ENCODE measurements around the gene DNAJC1.

Gene DNAJC1

DNA sequence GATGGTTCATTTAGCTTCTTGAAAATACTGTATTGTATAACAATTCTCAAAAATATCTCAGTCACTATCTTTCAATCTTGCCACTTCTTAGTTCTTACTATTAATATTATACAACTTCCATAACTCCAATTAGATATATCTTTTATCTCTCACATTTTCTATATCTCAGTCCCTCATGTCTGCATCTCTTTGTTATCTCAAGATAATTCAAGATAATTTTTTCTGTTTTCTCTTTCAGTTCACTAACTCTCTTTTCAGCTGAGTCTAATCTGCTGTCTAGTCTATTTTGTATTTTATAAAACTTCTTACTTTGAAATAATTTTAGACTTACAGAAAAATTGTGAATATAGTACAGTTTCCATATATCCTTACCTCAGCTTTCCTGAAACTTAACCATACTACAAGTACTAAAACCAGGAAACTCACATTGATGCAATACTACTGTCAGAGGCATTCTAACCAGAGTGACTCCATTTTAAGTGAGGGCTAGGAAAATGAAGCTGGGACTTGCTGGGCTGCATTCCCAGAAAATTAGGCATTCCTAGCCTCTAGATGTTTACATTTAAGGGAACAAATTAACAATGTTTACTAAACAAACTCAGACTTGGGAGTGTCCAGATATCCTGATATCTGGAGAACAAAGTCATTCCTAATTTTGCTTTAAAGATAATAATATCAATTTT, 38.4 kb downstream of the DNAJC1 start:
- DNase-seq (ENCODE audit: low read depth), result no peak
- no peak overlapping the region for H3K4me3 ChIP-seq (ENCODE audit: control insufficient read depth, low read depth, low read length)
- TF ChIP-seq, protein P1, sequence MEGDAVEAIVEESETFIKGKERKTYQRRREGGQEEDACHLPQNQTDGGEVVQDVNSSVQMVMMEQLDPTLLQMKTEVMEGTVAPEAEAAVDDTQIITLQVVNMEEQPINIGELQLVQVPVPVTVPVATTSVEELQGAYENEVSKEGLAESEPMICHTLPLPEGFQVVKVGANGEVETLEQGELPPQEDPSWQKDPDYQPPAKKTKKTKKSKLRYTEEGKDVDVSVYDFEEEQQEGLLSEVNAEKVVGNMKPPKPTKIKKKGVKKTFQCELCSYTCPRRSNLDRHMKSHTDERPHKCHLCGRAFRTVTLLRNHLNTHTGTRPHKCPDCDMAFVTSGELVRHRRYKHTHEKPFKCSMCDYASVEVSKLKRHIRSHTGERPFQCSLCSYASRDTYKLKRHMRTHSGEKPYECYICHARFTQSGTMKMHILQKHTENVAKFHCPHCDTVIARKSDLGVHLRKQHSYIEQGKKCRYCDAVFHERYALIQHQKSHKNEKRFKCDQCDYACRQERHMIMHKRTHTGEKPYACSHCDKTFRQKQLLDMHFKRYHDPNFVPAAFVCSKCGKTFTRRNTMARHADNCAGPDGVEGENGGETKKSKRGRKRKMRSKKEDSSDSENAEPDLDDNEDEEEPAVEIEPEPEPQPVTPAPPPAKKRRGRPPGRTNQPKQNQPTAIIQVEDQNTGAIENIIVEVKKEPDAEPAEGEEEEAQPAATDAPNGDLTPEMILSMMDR (IDR thresholded peaks at IDR 0.05; ENCODE audit: control insufficient read depth, insufficient read depth, low read depth, low read length, missing control alignments), result no peak

DNA sequence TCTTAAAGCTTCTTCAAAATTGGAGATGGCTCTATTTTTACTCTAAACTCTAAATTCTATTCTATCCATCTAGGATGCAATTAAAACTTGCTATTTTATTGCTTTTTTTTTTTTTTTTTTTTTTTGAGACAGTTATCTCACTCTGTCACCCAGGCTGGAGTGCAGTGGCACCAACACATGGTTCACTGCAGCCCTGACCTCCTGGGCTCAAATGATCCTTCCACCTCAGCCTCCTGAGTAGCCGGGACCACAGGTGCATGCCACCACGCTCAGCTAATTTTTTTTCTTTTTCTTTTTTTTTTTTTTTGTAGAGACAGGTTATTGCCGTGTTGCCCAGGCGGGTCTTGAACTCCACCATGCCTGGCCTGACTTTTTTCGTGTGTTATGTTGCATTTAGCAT, 41.2 kb downstream of the DNAJC1 start:
- no peak for DNase-seq (ENCODE audit: low read depth)
- TF ChIP-seq, protein P1 (IDR thresholded peaks at IDR 0.05; ENCODE audit: control insufficient read depth, insufficient read depth, low read depth, low read length, missing control alignments), result no peak

DNA sequence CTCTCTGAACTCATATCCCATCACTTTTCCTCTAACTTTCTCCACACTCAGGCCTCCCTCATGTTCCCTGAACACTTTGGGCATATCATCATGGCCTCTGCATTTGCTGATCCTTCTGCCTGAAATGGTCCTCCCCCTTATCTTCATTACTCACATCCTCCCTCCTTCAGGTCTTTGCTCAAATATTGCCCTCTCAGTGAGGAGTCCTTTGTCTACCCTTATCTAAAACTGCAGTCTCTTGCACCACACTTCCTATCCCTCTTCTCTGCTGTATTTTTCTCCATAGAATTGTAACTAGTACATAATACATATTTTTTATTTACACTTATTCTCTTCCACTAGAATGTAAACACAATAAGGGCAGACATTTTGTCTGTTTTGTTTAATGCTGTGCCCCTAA, 41.7 kb downstream of the DNAJC1 start:
- H3K4me3 ChIP-seq (ENCODE audit: control insufficient read depth, low read depth, low read length), result no peak overlapping the region
- DNase-seq (ENCODE audit: low read depth), result no peak
- TF ChIP-seq, protein P1 (IDR thresholded peaks at IDR 0.05; ENCODE audit: control insufficient read depth, insufficient read depth, low read depth, low read length, missing control alignments), result no peak

More for the DNA sequence above, 41.2 kb downstream of the DNAJC1 start:
- H3K4me3 ChIP-seq (ENCODE audit: control insufficient read depth, low read depth, low read length), result no peak overlapping the region

DNA sequence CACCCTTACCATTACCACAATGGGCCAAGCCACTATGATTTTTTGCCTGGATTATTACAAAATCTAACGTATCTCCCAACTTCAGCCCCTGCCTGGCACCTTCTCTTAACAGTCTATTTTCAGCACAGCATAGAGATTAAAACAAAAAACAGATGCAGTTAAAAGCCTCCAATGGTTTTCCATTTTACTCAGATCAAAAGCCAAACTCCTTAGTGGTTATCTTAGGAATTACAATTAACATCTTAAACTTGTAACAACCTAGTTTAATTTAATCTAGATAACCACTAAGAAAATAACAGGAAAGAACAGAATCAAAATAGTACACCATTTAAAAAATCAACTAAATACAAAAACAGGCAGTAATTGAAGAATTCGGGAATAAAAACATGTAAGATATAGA, 43.5 kb downstream of the DNAJC1 start:
- TF ChIP-seq, protein P1 (IDR thresholded peaks at IDR 0.05; ENCODE audit: control insufficient read depth, insufficient read depth, low read depth, low read length, missing control alignments), result no peak
- no peak overlapping the region for H3K4me3 ChIP-seq (ENCODE audit: control insufficient read depth, low read depth, low read length)
- DNase-seq (ENCODE audit: low read depth), result no peak

DNA sequence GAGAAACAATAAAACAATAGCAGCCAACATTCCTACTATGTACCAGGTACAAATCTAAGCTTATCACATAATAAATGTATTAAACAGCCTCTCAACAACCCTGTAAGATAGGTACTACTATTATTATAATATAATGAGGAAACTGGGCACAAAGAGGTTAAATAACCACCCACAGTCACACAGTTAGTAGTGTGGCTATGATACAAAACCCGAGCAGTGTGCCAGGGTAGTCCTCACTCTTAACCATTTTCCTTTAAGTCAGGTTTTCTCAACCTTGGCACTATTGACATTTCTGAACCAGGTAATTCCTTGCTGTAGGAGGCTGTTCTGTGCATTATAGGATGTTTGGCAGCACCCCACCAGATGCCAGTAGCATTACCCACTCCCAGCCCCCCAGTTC, 48.8 kb downstream of the DNAJC1 start:
- DNase-seq (ENCODE audit: low read depth), result no peak
- TF ChIP-seq, protein P1 (IDR thresholded peaks at IDR 0.05; ENCODE audit: control insufficient read depth, insufficient read depth, low read depth, low read length, missing control alignments), result no peak
- no peak overlapping the region for H3K4me3 ChIP-seq (ENCODE audit: control insufficient read depth, low read depth, low read length)

DNA sequence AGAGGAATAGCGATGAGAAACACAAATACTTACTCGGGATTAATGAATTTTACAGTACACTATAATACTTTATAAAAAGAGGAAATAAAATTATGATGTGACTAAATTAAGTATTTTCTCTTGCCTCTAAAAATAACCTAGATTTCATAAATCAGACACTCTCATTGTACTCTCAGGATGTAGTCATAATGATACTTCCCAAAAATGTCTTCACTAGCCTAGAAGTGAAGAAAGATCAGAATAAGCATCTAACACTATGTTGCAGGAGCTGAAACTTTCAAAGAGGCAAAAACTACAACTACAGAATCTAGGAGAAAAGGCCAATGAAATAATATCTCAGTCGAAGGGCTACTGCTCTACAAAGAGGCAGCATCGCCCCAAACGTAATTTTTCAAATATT, 49.4 kb downstream of the DNAJC1 start:
- no peak for DNase-seq (ENCODE audit: low read depth)

More for the DNA sequence above, 49.4 kb downstream of the DNAJC1 start:
- TF ChIP-seq, protein P1 (IDR thresholded peaks at IDR 0.05; ENCODE audit: control insufficient read depth, insufficient read depth, low read depth, low read length, missing control alignments), result no peak
- no peak overlapping the region for H3K4me3 ChIP-seq (ENCODE audit: control insufficient read depth, low read depth, low read length)

Data from AG09309 (cell line).